HG02798 (cell line): Measurements from ENCODE around the gene ARHGEF17.
A peak's percentile ranks its signal among the peaks of the same experiment; 100 is the strongest.
"Not testable (repeated sequence)": the region's sequence is repeated elsewhere in the genome, so short reads cannot be mapped to it uniquely, and the experiment has no call there.

Experiments
- ATAC-seq: cut with Tn5 transposase; IDR thresholded peaks from one replicate; pipeline ENCODE4 v1.9.1; 2021; ENCODE audit warnings: mild to moderate bottlenecking; ENCODE audit not compliant: unreplicated experiment, poor library complexity

Gene ARHGEF17

GRCh38 chr11:73271936-73272679 lies 36.0 kb upstream of the ARHGEF17 start, which contains the start of gene P2RY6:
P2RY6 (plus strand) TSS chr11:73272338; CDS start chr11:73296519, 24,181 bp downstream.
- no peak for ATAC-seq

DNA sequence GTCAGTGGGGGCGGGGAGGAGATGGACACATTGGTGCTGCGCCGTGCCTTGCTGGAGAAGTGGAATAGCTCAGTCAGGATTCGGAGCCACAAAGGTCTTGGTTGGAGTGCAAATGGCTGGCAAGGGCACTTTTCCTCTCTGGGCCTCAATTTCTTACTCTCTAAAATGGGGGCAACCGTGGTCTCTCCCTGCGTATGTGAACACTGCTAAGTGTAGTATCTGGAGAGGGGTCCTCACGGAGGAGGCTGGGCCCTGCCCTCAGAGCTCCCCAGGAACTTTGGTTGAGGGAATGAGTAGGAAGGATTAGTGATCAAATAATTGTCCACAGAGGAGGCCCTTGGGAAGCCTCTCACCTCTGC lies 35.4 kb upstream of the ARHGEF17 start:
- no peak for ATAC-seq

DNA sequence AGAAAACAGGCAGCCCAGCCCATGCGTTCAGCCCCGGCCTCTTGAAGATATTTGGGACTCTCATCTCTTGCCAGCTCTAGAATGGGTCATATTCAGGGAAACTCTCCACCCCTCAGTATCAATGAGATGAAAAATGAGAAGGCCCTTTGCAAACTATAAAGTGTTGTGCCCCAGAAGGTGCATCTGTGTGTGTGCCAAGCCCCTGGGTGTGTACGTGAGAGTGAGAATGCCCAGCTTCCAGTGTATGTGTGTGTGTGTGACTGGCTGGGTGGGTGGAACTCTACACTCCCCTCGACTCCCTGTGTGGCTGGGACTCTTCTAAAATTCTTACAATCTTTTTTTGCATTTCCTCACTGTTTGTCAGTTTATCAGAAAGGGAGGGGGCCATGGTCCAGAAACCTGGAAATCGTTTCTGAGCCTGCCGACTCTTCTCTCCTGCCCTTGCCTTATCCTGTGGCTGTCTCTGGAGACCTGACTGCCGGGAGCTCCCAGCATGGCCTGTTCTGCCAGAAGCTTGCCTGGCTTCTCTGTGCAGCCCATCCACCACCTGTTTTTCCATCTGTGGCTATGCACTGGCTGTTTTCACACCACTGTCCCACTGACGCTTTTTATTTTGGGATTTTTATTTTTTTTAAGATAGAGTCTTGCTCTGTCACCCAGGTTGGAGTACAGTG lies 34.7 kb upstream of the ARHGEF17 start:
- no peak for ATAC-seq

GRCh38 chr11:73274191-73274590 lies 33.9 kb upstream of the ARHGEF17 start:
- not testable (repeated sequence) for ATAC-seq

DNA sequence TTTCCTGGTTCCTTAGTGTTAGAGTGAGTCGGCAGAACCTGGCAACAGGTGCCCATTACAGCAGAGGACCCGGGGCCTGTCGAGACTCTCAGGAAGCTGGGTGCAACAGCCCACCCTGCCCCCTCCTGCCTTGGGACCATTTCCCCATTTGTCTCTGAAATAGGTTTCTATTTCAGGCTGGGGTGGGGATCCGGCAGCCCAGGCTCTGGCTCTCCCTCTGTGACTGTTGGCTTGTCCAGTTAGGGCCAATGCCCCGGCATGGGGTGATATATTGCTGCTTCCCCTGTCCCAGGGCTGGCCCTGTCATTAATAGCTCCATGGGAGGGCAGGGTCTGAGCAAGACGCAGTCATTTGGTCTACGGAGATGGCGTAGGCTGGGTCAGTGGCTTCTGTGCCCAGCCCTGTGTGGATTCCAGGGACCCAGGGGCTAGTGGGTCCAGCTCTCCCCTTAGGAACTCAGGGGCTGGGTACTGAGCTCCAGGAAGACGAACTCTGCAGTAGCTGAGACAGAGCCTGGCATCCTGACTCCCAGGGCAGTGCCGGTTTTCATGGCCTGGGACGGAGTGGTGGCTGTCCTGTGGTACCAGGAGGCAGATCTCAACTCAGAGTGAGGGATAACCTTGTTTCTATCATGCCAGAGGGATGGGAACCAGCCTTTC lies 33.2 kb upstream of the ARHGEF17 start:
- no peak for ATAC-seq

DNA sequence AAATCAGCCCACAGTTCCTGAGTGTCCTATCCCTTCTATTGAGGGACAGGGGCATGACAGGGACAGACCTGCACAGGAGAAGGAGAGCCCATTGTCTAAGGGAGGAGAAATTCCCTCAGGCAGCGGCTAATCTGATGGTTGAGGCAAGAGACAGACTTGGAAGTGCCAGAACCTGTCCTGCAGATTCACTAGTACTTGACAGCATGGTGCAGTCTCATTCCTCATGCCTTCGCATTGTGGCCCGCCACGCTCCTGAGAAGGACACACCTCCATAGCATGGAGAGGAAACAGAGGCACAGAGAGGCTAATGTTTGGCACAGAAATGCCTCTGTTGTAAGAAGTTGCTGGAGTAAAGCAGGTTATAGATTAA lies 32.7 kb upstream of the ARHGEF17 start:
- ATAC-seq: no peak

GRCh38 chr11:73277467-73277866 lies 30.6 kb upstream of the ARHGEF17 start:
- no peak for ATAC-seq

GRCh38 chr11:73280626-73281025 lies 27.4 kb upstream of the ARHGEF17 start:
- ATAC-seq: no peak

- no peak for ATAC-seq
These were observed 26.8 kb upstream of the ARHGEF17 start for GRCh38 chr11:73281201-73281741.

DNA sequence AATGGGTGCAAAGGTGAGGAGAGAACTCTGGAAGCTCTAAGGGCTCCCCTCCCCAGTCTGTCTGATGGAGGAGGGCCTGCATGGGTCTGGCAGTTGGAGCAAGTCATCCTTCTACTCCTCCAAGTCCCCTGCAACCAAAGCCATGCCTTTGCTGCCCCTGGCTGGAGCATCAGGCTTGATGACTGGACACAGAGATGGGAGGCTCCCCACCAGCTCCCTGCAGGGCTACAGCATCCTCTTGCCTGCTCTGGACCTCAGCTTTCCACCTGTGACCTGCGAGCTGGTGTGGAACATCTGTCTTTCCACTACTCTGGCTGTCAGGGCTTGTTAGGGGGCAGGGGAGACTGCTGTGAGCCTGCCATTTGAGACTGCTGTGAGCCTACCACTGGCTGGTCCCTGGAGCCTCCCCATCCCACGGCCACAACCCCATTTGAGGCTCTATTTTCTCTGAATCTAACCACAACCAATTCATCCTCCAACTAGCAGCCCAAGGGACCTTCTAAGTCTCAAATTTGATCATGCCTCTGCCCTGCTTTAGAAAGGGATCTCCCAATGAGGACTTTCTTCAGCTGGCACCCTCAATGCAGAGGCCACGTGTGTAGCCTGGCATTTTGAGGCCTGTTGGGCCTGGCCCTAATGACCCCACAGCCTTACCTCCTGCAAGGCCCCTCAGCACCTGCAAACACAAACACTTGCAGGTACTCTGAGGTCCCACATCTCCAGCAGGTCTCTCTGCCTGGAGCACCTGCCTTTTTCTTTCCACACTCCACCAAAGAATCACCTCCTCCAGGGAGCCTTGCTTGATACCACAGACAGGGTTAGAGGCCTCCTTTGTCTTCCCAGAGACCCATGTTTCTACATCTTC lies 26.0 kb upstream of the ARHGEF17 start:
- no peak for ATAC-seq

DNA sequence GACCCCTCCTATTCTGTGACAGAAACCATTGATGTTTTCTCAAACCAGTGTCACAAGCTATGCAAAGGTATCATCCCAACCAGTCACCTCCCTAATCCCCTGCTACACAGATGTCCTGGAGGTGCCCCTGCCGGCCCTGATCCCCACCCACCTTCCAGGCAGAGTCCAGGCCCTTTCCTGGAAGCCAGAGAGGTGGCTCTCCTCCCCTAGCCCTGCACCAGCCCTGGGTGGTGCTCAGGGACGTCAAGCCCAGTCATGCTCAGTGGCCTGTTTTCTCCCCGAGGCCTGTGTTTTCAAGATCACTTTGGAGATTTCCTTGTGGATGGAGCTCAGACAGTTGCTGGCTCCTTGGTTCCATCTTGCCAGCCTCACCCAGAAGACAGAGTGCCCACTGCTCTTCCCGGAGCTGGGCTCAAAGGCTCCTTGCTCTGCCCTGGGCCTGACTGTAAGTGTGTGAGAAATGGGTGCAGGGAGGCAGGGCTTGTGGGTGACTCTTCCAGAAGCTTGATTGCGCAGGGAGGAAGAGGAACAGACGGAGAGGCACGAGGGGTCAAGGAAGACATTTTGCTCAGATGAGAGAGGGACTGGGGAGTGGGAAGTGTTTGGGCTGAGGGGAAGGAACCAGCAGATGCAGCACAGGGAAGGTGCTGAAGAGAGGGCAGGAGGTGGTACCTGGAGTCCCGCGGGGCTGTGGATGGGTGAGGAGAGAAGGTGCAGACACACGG lies 24.6 kb upstream of the ARHGEF17 start:
- no peak for ATAC-seq

DNA sequence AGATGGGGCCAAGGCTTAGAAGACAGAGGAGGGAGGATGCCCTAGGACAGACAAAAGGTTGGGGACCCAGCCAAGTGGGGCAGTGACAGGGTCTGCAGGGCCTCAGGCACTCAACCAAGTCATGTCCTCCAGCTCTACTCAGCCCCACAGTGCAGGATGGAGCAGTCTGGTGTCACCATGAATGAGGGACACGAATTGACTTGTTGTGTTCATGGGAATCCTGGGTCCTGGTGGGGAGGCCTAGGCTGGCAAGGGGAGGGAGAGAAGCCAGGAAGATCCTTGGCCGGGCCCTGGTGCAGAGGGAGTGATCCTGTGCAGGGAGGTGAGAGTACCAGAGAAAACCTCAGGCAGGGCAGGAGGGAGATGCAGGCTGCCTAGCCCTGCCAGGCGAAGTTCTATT lies 24.0 kb upstream of the ARHGEF17 start:
- no peak for ATAC-seq

DNA sequence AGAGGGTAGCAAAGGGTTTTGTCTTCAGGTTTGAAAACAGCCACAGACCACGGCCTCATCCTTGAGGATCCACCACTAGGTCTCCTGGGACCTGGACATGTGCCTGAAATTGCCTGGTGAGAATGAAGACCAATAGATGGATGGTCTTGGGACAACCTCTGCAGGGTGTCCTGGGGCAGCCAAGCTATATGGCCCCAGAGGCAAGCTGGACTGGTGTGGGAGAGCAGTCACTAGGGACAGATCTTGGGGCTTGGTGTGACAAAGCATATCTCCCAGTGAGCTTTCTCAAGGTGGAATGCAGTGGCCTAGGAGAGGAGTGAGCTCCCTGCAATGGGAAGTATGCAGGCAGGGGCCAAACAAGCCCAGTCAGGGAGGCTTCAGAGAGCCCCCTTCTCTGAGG lies 22.4 kb upstream of the ARHGEF17 start:
- ATAC-seq: no peak

DNA sequence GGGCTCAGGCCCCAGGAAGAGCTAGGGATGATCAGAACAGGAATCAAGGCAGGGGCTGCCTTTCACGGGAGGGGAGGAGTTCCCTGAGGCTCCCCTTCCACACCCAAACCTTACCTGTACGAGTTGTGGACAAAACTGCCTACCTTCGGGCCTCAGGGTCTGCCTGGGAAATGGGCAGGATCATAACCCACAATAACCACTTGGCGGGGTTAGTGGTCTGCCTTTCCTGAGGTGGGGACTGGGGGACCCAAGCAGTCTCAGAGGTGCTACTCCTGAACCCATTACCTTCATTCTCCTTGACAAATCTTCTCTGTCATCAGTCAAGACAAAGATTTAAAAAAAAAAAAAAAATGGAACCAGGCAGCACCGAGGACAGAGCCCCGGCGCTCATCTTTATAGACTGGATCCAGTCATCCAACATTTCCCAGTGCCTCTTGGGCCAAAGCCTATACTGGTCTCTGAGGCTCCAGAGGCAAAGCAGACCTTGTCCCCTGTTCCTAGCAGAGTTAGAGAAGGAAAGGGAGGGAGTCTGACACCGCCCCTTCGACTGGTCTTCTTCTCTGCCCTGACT lies 21.8 kb upstream of the ARHGEF17 start:
- ATAC-seq: no peak

- no peak for ATAC-seq
These were observed 20.5 kb upstream of the ARHGEF17 start for GRCh38 chr11:73287400-73288101.

- ATAC-seq: no peak
These were observed 19.7 kb upstream of the ARHGEF17 start for GRCh38 chr11:73288192-73288872.

DNA sequence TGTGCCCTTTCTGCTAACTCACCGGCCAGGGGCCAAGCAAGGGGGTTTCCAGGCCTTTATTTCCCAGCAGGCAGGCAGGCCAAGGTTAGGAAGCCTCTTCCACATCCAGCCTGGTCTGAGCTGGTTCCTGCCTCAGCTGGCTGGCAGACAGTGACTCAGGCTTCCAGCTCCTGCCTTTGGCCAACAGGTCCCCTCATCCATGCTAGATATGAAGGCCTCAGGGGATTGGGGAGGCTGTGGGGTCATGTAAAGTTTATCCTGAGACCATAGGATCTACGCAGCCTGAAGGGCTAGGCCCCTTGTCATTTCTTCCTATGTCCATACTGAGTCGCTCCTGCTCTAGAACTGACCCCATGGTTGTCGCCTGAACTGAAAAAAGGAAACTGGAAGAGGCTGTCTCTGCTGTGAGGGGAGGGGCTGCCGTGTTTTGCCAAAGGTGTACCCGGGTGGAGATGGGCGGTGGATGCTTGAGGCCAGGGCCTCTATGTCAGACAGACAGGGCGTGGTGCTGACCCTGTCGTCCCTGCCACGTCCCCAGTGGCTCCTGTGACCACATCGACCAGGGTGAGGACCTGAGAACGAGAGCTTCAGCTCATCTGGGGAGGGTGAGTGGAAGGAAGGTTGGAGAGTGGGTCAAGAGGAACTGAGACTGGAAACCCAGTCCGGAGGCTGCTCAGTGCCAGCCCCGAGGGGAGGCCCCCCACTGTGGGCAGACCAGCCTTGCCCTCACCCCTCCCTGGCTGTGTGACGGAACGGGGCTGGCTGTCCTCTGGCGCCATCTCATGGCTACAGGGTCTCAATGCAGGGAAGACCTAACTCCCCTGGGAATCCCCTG lies 19.0 kb upstream of the ARHGEF17 start:
- peak; percentile 81 for ATAC-seq
